Chondrocyte (in vitro differentiated cells): Measurements from ENCODE around the gene ZNF692. TPM values are rescaled to one million over a fixed set of nuclear protein-coding genes. Genes with fewer than 3 reads are reported as not detected.

Experiments
- DNase-seq: peaks from one replicate; pipeline ENCODE4 v3.0.0; 2021; ENCODE audit warnings: mixed read lengths, low spot score
- H3K27ac Mint-ChIP-seq: one replicate; pipeline ENCODE4 v1.8.0; 2021; ENCODE audit warnings: mild to moderate bottlenecking, moderate library complexity, mixed read lengths; ENCODE audit not compliant: unreplicated experiment
- H3K27me3 Mint-ChIP-seq: 2 replicates; pipeline ENCODE4 v1.8.0; 2021; ENCODE audit warnings: low read depth, mixed read lengths
- H3K36me3 Mint-ChIP-seq: 2 replicates; pipeline ENCODE4 v1.8.0; 2021; ENCODE audit warnings: low read depth, mixed read lengths
- H3K4me1 Mint-ChIP-seq: 2 replicates; pipeline ENCODE4 v1.8.0; 2021; ENCODE audit warnings: low read depth, mild to moderate bottlenecking, mixed read lengths
- H3K4me3 Mint-ChIP-seq: one replicate; pipeline ENCODE4 v1.8.0; 2021; ENCODE audit warnings: mild to moderate bottlenecking, moderate library complexity, mixed read lengths; ENCODE audit not compliant: unreplicated experiment
- H3K9me3 Mint-ChIP-seq: 2 replicates; pipeline ENCODE4 v1.8.0; 2021; ENCODE audit warnings: low read depth, mixed read lengths
- total RNA-seq: library from RNA; stranded (reverse); gene quantifications from 3 replicates; pipeline ENCODE4 v1.2.1, GENCODE V29; 2021
- TF ChIP-seq, protein P1 (sequence below): fragments of 200-600 bp; sonication (generic); IDR thresholded peaks from 2 replicates; pipeline ENCODE4 v1.5.0; 2021; ENCODE audit warnings: antibody characterized with exemption, mild to moderate bottlenecking, moderate library complexity

The ZNF692 gene
- total RNA-seq, 1 donor from 2014 or later: 21.6 TPM

DNA sequence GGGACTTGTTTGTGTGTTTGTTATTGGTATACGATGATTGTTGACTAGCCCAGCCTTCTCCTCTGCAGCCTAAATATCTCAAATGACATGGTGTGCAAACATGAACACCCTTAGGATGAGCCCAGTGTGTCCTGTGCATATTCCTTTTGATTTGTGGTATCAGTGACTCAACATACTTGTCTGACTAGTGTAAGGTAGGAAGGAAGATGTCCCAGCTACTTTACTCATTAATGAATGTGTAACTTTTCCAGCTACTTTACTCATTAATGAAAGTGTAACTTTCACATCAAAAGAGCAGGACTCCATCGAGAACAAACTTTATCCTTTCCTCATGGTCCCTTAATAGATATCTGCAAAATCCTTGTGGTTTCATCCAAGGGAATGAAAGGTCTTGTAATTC is 2.7 kb upstream of the ZNF692 start:
- Mint-ChIP-seq H3K36me3 (no peaks in the 10 kb centered on the region), H3K4me3 (no peak overlapping the region), H3K9me3 (no peaks in the 10 kb centered on the region), H3K27ac (no peak overlapping the region), H3K4me1 (peaks cover 36% of the 10 kb centered on the region), H3K27me3 (no peaks in the 10 kb centered on the region)
- TF ChIP-seq, protein P1, sequence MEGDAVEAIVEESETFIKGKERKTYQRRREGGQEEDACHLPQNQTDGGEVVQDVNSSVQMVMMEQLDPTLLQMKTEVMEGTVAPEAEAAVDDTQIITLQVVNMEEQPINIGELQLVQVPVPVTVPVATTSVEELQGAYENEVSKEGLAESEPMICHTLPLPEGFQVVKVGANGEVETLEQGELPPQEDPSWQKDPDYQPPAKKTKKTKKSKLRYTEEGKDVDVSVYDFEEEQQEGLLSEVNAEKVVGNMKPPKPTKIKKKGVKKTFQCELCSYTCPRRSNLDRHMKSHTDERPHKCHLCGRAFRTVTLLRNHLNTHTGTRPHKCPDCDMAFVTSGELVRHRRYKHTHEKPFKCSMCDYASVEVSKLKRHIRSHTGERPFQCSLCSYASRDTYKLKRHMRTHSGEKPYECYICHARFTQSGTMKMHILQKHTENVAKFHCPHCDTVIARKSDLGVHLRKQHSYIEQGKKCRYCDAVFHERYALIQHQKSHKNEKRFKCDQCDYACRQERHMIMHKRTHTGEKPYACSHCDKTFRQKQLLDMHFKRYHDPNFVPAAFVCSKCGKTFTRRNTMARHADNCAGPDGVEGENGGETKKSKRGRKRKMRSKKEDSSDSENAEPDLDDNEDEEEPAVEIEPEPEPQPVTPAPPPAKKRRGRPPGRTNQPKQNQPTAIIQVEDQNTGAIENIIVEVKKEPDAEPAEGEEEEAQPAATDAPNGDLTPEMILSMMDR: no peak
- no peak for DNase-seq

DNA sequence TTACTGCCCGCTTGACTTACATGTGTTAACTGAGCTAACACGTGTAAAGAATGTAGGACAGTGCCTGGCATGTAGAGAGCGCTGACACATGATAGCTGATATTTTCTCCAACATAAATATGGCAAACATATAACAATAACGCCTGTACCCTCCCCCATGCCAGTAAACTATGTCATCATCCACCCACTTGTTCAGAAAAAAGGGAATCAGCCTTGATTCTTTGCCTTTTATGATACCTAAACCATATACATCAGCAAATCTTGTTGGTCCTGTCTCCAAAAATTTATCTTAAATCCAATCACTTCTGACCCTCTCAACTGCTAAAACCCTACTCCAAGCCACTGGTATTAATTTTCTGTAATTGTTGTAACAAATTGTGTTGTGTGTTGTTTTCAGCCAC is 1.1 kb upstream of the ZNF692 start:
- H3K27ac Mint-ChIP-seq: peak overlapping the region; percentile 82
- H3K36me3 Mint-ChIP-seq: no peaks in the 10 kb centered on the region
- peaks cover 36% of the 10 kb centered on the region for H3K4me1 Mint-ChIP-seq

DNA sequence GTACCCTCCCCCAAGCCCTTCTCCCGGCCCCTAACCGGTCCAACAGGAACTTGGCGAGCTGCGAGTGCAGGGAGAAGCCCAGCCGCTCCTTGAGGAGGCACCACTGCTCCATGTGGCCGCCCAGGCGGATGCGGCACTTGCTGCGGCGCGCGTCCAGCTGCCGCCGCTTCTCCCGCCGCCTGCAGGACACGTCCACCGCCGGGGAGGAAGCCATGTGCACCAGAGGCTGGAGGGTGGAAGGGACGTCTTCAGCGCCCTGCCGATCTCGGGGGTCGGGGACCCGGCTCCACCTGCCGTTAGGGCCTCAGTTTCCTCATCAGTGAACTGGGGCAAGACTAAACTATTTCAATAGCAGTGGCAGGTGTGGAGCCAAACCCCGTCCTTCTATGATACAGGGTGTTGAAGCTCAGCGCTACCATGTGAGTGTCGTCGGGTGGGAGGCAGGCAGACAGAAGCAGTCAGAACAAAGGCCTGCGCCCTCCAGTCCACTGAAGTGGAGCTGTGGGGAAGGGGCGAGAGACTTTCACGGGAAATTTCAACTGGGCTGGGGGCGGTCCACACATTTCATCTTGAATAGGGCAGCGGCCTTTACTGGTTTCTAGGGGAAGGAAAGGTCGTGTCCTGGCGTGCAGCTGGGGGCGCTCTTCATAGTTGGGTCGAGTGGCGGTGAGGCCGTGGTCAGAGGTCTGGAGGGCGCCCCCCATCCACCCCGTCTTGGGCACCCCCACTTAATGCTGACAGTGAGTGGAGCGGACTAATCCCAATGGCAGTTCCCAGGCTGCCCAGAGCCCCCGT is 592 bp downstream of the ZNF692 start:
- Mint-ChIP-seq H3K4me3 (peak overlapping the region; percentile 78), H3K27me3 (no peaks in the 10 kb centered on the region), H3K4me1 (peaks cover 28% of the 10 kb centered on the region), H3K36me3 (peaks cover 3% of the 10 kb centered on the region), H3K27ac (peak overlapping the region; percentile 81), H3K9me3 (no peaks in the 10 kb centered on the region)
- no peak for DNase-seq
- TF ChIP-seq, protein P1: peak; percentile 65

More for the DNA sequence above, 1.1 kb upstream of the ZNF692 start:
- Mint-ChIP-seq H3K27me3 (no peaks in the 10 kb centered on the region), H3K9me3 (no peaks in the 10 kb centered on the region), H3K4me3 (no peak overlapping the region)
- no peak for DNase-seq
- TF ChIP-seq, protein P1: no peak

DNA sequence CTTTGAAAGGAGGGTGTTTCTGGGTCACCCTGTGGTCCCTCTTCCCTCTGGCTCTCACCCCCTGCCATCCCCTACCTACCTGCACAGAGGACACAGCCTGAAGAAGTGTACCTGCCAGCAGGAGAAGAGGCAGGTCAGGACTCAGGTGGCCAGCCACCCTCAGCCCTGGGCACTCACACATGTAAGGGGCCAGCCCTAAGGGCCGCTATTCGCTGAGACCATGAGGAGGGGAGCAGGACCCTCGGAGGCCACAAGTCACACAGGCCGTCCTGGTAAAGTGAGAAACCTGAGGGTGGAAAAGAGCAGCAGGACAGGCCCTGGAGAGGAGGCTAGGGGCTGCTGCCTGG is 1.2 kb downstream of the ZNF692 start:
- H3K27ac Mint-ChIP-seq: peak overlapping the region; percentile 81
- H3K36me3 Mint-ChIP-seq: peaks cover 3% of the 10 kb centered on the region
- no peaks in the 10 kb centered on the region for H3K9me3 Mint-ChIP-seq
- TF ChIP-seq, protein P1: no peak
- no peaks in the 10 kb centered on the region for H3K27me3 Mint-ChIP-seq
- peaks cover 24% of the 10 kb centered on the region for H3K4me1 Mint-ChIP-seq
- no peak for DNase-seq
- peak overlapping the region; percentile 78 for H3K4me3 Mint-ChIP-seq

DNA sequence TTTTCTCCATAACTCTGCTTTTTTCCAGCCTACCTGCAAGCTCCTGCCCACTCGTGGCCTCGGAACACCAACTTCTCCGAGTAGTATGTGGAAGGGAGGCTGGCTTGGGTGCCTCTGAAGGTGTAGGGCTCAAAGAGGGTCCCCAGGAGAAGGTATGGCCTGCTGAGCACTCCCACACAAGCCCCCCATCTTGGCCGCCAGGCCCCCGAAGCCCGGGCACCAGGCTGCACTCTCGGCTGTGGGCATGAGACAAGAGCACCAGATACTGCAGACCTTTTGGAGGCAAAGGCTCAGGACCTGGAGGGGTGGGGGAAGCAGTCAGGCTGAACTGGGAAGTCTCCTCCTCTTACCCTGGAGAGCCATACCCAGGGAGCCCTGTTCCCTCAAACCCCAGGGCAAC is 1.7 kb downstream of the ZNF692 start:
- Mint-ChIP-seq H3K27ac (no peak overlapping the region), H3K36me3 (peaks cover 3% of the 10 kb centered on the region), H3K4me3 (peak overlapping the region; percentile 78), H3K27me3 (no peaks in the 10 kb centered on the region), H3K9me3 (no peaks in the 10 kb centered on the region), H3K4me1 (peaks cover 20% of the 10 kb centered on the region)
- no peak for DNase-seq
- TF ChIP-seq, protein P1: no peak
